ENCODE data around the gene CASK. TPM values are rescaled to one million over a fixed set of nuclear protein-coding genes. Genes with fewer than 3 reads are reported as not detected.
"Not testable (repeated sequence)": the region's sequence is repeated elsewhere in the genome, so short reads cannot be mapped to it uniquely, and the experiment has no call there.

CASK gene
- polyA plus RNA-seq, 4 donors: 43.6 to 52.7 (median 50.0) TPM

DNA sequence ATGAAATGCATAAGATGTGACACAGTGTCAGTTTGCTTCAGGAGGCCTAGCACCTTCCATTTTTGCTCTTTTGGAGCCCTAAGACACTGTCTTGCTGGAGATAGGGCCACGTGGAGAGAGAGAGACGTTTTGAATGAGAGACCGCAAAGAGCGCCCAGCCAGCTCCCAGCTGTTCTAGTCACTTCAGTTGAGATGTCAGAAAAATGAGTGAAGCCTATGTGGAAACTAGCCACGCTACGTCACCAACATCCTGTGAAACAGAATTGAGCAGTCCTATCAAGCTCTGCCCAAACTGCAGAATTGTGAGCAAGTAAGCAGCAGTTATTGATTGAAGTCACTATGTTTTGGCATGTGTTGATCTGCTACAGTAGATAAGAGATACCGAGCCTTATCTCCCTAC lies 186.3 kb downstream of the CASK start:
- DNase-seq (ENCODE audit: low read depth in 4 of 4, low spot score in 3 of 4): no peak

DNA sequence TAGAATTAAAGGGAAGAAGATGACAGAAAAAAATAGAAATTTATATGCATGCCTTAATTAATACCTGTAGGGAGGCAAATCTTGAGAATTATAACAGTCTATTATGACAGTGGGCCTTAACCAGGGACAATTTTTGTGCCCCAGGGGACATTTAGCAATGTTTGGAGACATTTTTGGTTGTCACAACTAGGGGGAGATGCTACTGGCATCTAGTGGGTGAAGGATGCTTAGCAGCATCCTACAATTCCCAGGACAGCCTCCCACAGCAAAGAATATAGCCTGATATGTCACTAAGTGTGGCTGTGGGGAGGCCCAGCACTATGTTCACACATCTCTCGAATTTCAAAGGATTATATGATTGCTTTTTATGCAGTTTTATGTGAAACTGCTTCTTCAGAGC lies 188.8 kb downstream of the CASK start:
- no peak for DNase-seq (ENCODE audit: low read depth in 4 of 4, low spot score in 3 of 4)

DNA sequence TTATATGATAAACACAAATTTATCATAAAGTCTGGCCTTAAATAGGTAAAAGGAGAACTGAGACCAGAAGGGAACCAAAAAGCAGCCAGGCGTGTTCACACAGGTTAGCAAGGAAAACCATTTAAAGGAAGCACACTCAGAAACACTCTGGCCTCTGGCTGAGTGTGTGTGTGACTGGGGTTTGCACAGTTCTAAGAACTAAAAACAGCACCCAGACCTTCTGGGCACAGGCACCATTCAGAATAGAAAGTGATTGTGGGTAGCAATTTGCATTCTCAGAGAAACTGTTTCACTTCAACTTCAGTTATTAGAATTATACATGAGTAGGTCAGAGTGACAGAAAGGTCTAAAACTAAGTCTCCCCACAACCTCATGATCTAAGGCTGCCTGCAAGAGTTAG lies 189.4 kb downstream of the CASK start:
- DNase-seq (ENCODE audit: low read depth in 4 of 4, low spot score in 3 of 4): no peak

DNA sequence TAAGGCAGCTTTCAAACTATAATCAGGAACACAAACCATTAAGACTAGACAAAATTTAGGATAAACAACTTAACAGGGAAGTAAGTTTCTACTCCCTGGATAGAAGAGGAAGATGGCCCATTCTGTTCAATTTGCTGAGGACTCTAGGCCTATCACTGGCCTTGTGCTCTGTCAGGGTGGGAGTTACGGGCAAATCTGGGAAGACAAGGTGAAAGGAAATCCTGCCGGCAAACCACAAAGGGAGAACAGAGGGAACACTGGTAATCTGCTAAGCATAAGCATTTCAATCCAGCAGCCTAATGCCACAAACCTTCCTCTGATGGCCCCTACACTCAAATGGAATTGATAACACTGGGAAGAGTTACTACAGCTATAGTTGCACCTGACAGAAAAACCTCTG lies 191.1 kb downstream of the CASK start:
- DNase-seq (ENCODE audit: low read depth in 4 of 4, low spot score in 3 of 4): no peak

DNA sequence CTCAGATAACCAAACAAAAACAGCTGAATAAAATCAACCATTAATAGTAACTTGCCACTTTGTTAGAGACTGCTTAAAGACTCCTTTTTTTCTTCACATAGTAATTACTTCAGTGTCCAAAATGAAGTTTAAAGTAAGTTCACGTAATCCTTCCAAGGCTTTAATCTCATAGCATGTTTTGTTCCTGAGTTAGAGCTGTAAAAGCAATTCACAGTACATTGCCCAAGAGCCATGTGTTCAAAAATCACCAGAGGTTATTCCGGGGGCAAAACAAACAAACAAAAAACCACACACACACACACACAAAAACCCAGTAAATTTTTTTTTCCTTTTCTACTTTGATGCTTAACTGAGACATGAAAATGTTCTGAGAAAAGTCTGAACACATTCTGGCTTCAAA lies 193.3 kb downstream of the CASK start:
- no peak for DNase-seq (ENCODE audit: low read depth in 4 of 4, low spot score in 3 of 4)

DNA sequence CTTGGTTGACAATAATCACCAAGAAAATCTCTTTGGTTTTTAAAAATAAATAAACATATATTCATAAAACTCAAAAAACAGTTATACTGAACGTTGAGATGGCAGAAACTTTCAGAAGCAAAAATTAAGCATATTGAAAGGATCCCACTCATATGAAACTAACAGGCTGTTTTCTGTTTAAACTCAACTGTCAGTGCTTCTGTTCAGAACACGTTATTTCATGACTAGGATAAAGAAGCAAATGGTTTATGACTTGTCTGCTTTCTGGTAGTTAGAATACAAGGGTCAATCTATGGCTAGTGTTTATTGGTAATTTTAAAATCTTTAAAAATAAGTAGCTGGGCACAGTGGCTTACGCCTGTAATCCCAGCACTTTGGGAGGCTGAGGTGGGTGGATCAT lies 195.2 kb downstream of the CASK start:
- no peak for DNase-seq (ENCODE audit: low read depth in 4 of 4, low spot score in 3 of 4)

DNA sequence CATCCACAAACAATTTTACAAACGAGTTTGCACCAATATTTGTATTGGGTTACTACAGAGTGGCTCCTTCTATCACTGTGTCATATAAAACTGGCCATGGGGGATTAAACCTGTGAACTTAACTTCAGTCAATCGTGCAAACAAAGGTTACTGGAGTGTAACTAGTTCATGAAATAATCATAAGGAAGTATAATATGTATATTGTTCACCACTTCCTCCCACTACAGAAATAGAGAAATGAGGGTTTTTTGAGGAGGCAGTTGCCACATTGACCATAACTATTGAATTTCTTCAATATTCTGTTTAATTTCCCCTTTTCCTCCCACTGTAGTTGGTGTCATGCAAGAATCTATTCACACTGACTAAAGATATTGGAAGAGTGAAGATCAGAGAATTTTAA lies 199.5 kb downstream of the CASK start, which contains the start of gene GPR82:
TSS of gene GPR82 (plus strand) at position 356 of the 400 bp plus-strand sequence. CDS start 2,846 bp downstream, outside the sequence.
- DNase-seq (ENCODE audit: low read depth in 4 of 4, low spot score in 3 of 4): no peak

DNA sequence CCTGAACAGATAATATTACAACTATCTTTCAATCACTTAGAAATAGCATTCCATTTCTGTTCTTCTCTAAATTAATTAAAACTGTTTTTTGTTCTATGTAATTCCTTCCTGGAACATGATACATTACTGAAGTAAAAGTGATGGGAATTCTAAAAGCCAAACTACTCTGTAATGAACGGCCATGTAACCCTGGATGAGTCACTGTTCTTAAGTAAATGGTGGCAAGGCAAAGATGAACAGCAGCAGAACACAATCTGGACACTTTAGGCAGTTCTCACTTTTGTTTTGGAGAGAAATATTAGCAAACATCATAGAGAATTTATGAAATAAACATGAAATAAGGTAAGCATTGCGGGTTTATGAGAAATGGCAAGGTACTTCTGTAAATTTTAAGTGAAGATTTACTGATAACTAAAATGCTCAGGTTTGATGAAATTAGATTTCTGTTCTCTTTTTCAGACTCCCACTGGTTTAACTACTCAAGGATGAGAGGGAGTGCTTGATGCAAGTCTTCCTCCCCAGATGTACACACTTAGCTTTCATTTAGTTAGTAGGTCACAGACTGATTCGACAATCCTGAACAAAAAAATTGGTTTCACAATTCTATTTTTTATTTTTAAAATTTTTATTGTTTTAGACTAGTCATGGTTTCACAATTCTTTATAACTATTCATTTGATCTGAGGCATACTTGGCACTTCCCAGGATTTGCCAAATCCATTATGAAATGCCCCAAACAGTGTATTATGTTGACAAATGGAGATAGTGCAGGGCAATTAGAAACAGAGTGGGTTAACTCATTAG lies 200.3 kb downstream of the CASK start:
- DNase-seq (ENCODE audit: low read depth in 4 of 4, low spot score in 3 of 4): no peak

DNA sequence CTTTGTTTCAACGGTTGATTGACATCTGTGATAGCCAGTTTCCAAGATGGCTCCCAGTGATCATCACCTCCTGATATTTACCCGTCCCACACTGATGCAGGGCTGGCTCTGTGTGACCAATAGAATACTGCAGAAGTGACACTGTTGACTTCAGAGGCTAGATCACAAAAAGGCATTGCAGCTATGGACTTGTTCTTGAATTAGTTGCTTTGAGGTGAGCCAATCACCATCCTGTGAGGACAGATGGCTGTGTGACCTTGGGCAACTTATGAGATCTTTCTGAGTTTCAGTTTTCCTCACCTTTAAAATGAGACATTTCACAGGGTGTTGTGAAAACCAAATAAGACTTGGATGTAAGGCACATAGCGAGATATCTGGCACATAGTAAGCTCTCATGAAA lies 201.1 kb downstream of the CASK start:
- DNase-seq (ENCODE audit: low read depth in 4 of 4, low spot score in 3 of 4): no peak

DNA sequence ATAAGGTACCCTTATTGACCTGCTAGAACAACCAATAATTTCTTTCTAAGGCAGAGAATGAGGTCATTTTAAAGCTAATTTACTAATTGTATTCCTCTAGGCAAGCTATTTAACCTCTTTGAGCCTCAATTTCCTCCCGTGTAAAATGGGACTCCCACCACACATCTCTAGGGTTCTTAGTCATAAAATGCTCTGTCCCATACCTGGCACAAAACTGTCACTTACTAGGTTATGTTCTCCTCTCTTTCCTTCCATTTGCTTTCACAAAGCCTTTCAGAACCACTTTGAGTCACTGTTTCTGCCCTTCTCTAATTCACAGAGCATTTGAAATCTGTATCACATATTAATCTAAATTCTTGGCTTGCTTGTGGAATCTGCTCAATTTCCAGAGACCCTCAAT lies 201.8 kb downstream of the CASK start:
- DNase-seq (ENCODE audit: low read depth in 4 of 4, low spot score in 3 of 4): no peak

DNA sequence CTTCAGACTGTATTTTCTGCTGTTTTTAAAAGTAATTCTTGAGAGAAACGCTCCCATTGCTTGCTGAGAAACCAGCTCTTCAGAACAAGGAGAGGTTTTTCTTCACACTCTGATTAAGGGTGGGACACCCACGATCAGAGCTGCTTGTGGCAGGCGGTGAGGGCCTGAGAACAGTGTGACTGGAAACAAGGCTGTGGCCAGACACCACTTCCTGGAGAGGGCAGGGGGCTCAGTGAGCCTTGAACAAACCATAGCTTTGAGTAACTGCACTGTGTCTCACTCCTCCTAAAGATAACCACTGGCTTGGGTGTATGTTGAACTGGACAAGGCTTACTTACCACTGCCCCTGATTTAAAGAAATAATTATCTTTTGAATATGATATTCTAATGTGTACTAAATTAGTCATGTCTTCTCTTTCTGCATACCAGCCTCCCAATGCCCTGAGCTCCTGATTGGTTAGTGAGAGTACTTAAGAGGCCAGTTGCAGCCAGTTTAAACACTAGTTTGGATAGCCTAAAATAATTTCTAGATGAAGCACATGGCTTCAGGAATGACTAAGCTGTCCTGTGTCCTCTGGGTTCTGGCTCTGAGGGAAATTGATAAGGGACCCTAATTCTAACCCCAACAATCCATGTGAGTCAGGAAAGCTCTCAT lies 203.1 kb downstream of the CASK start:
- DNase-seq (ENCODE audit: low read depth in 4 of 4, low spot score in 3 of 4): no peak

DNA sequence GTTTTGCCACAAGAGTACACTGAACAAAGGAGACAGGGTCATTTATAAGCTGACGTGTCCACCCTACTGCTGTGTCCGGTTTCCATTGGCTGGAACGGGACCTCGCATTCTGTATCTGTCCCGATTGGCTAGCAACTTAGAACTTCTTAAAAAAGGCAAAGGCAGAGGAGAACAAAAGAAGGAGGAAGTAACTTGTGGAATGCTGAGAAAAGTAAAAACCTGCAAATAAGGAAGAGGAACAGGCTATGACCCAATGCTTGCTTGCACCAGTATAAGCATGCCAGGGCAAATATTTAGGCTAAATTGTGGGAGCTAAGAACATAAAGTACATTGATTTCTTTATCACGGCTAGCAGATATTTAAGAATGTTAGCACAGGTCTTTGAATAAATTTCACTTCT lies 203.7 kb downstream of the CASK start:
- not testable (repeated sequence) for DNase-seq (ENCODE audit: low read depth in 4 of 4, low spot score in 3 of 4)

DNA sequence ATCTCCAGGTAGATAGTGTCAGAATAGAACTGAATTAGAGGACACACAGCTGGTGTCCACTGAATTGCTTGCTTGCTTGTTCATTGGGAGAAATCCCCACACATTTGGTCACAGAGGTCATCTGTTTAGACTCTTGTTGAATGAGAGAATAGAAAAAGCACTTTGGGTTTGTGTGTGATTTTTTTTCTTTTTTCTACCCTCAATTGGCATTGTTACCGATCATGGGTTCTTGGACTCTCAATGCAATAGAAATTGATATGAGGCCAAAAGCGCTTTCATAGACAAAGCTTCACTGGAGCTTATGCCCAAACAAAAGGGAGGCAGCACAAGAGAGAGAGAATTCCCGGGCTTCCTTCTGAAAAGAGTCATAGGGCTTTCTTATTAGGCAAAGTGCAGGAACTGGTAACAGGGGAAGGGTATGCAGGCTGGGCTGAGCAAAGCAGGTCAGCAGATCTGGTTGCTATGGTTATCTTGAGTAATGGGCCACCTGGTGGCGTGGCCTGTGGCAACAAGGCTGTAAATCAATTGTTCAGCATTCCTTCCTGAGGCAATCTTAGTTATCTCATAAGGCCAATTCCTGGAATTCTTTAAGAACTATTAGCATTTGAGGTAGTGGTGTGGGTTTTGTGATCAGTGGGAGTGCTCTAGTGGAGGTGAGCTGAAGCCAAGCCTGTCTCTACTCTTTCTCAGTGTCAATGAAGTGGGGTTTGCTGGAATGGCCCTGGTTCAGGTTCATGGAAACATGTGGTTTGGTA lies 204.7 kb downstream of the CASK start:
- DNase-seq (ENCODE audit: low read depth in 4 of 4, low spot score in 3 of 4): no peak

DNA sequence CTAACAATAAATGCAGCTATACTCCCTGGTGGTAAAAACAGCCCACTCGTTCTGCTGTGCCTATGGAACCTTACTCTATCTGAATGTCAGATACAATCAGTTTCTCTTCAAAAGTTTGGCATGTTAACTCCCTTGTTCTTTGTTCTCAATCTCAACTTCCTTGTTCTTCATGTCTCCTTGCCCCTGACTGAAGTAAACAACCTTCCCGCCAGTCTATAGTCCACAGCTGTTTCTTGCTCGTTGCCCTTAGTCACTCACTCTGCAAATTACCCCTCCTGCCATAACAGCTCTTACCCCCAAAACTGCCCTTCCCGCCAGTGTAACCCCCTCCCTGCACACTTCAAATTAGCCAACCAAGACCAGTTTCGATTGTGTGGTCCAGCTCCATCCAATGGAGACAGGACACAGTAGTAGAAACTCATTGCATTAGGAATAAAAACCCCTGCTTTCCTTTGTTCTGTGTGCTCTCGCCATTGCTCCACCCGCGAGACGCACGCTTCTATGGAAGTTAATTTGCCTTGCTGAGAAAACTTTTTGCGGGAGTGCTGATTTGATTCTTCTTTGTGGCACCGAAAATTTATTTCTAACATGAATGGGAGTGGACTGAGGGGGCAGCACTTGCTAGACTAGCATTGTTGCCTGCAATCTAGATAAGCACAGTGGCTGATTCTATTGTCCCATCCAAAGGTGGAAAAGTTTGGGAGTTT lies 206.4 kb downstream of the CASK start:
- no peak for DNase-seq (ENCODE audit: low read depth in 4 of 4, low spot score in 3 of 4)

DNA sequence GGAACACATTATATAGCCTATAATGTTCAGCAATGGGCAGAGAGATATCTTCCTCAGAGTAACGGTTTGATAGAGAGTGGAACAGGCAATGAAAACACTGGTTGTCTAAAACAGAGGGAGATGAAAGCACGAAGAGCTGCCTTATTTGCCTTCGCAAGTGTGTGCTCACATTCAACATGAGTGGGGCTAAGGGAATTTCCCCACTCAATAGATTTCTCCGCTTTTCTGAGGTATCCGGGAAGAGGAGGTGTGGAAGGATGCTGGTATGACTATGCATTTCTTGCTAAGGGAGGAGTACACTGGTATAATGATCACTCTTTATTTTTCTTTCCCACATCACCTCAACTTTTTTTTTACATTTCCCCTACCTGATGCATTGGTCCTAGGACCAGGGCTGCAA lies 207.1 kb downstream of the CASK start:
- no peak for DNase-seq (ENCODE audit: low read depth in 4 of 4, low spot score in 3 of 4)

DNA sequence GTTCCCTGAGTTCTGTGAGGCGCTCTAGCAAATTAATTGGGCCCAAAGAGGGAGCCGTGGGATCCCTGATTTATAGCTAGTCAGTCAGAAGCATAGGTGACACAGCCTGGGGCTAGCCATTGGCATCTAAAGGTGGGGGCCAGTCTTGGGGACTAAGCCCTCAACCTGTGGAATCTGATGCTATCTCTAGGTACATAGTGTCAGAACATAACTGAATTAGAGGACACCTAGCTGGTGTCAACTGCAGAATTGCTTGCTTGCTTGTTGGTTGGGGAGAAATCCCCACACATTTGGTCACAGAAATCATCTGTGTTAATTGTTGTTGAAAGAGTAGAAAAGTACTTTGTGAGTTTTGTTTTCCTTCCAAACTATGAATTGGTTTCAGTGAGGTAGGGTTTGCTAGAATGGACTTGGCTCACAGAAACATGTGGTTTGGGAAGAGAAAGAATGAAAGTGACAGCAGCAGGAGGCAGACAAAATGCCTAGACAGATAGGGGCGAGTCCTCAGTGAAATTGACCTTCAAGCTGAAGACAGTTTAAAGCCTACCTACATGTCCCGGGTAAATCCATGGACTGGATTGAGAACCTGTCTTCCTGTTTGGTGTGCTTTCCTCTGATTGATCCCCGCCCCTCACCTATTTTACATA lies 212.2 kb downstream of the CASK start:
- DNase-seq (ENCODE audit: low read depth in 4 of 4, low spot score in 3 of 4): no peak

DNA sequence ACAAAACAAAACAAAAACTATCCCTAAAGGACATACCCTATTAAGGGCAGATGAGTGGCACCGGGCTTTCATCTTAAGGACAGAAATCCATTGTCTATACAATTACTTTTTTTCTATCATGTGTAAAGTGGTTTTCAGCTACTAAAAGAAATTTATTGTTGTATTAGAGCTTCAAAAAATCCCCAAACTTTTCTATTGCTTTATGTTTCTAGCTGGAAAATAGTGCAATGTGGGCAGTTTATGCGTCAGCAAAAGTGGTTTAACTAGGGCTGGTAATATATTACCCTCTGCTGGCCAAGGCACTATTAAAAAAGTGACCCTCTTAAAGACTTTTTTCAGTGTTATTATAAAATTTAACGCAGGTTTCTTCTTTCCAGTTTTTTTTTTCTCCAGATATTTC lies 214.9 kb downstream of the CASK start:
- DNase-seq (ENCODE audit: low read depth in 4 of 4, low spot score in 3 of 4): no peak

DNA sequence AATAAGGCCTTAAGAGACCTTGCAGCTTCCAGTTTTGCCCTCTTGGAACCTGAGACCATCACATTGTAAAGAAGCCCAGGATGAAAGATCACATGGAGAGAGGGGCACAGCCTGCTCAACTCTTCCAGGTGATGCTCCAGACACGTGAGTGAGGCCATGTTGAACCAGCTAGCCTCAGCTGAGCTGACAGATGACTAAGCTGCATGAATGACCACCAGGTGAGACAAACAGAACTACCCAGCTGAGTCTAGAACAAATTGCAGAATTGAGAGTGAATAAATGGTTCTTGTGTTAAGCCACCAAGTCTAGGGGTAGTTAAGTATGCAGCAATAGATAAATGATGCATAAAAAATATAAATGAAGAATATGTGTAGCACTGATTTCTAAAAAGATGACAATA lies 216.1 kb downstream of the CASK start:
- DNase-seq (ENCODE audit: low read depth in 4 of 4, low spot score in 3 of 4): no peak

DNA sequence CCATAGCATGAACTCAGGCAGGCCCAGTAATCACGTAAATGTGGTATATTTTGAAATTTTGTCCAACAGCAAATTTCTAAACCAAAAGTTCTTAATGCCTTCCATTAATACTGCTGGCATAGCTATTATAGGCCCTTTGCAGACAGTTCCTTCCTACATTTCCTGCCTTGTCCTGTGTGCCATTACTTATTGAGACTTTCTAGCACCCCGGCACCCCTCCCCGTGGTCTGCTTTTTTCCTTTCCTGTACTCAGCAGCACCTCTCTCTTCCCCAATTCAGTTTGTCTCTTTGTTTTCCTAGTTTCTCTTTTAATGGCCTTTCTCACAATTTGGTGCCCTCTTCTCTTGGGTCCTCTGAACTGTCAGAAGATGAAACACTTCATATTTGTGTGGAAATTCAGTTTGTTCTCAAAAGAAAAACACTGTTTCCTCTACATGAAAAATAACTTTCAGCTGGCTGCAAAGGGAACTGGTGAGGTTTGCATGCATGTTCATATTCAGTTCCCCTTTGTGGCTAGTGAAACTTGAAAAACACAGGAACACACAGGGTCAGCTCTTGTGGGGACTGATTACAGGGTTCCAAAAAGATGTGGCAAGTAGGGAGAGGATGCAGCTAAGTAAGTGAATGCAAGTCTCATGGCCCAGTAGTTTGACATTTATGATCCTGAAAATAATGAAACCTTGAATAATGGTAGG lies 217.5 kb downstream of the CASK start:
- DNase-seq (ENCODE audit: low read depth in 4 of 4, low spot score in 3 of 4): no peak

DNA sequence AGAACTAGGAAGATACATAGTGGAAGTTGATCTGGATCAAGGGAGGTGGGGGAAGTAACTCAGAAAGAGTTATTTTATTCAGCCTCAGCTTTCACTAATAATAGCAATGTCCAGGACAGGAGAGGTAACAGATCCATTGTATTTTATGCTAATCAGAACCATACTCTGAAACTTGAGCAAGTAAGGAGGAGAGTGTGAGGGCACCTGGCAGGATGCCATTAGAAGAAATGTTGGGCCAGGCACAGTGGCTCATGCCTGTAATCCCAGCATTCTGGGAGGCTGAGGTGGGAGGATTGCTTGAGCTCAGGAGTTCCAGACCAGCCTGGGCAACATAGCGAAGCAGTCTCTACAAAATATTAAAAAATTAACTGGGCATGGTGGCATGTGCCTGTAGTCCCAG lies 218.3 kb downstream of the CASK start:
- DNase-seq (ENCODE audit: low read depth in 4 of 4, low spot score in 3 of 4): no peak
